GM23338 (cell line): ENCODE data around the gene HAT1. TPM values are rescaled to one million over a fixed set of nuclear protein-coding genes. Genes with fewer than 3 reads are reported as not detected.

Experiments used
- ATAC-seq: fragments of 200-7000 bp; cut with Tn5 transposase; 3 replicates; pipeline ENCODE4 v1.9.1; 2020
- DNase-seq: peaks from one replicate; pipeline ENCODE4 v3.0.0-alpha.2; 2015; ENCODE audit warnings: low spot score
- H2AFZ ChIP-seq: fragments of 200-600 bp; sonication (generic); 2 replicates; pipeline ENCODE4 v1.8.0; 2016; ENCODE audit warnings: antibody characterized with exemption, mild to moderate bottlenecking, moderate library complexity
- H3F3A ChIP-seq: fragments of 200-600 bp; sonication (generic); replicated peaks from 2 replicates; pipeline ENCODE4 v1.8.0; 2017; ENCODE audit warnings: antibody characterized with exemption, mixed run types, low read depth
- H3K27ac ChIP-seq: fragments of 200-600 bp; sonication (generic); 2 replicates; pipeline ENCODE4 v1.6.1; 2016; ENCODE audit warnings: low read depth
- H3K27me3 ChIP-seq: fragments of 200-600 bp; sonication (generic); 2 replicates; pipeline ENCODE4 v1.8.0; 2016; ENCODE audit warnings: mild to moderate bottlenecking, mixed run types, moderate library complexity; ENCODE audit not compliant: insufficient read depth
- H3K36me3 ChIP-seq: fragments of 200-600 bp; sonication (generic); 2 replicates; pipeline ENCODE4 v1.8.0; 2016; ENCODE audit warnings: mild to moderate bottlenecking; ENCODE audit not compliant: insufficient read depth
- H3K4me1 ChIP-seq: fragments of 200-600 bp; sonication (generic); 2 replicates; pipeline ENCODE4 v1.8.0; 2016; ENCODE audit warnings: mild to moderate bottlenecking, moderate library complexity; ENCODE audit not compliant: insufficient read depth
- H3K4me2 ChIP-seq: fragments of 200-600 bp; sonication (generic); 2 replicates; pipeline ENCODE4 v1.7.1; 2017; ENCODE audit warnings: mixed run types
- H3K4me3 ChIP-seq: fragments of 200-600 bp; sonication (generic); 2 replicates; pipeline ENCODE4 v1.6.1; 2016; ENCODE audit warnings: mixed run types
- H3K79me2 ChIP-seq: fragments of 200-600 bp; sonication (generic); replicated peaks from 2 replicates; pipeline ENCODE4 v1.8.0; 2017; ENCODE audit warnings: mild to moderate bottlenecking; ENCODE audit not compliant: insufficient read depth
- H3K9me2 ChIP-seq: fragments of 200-600 bp; sonication (generic); 2 replicates; pipeline ENCODE4 v1.8.0; 2017; ENCODE audit not compliant: insufficient read depth
- H4K20me1 ChIP-seq: fragments of 200-600 bp; sonication (generic); replicated peaks from 2 replicates; pipeline ENCODE4 v1.8.0; 2017; ENCODE audit warnings: mild to moderate bottlenecking; ENCODE audit not compliant: insufficient read depth
- H3K27ac Mint-ChIP-seq: 2 replicates; pipeline ENCODE4 v1.8.0; 2020; ENCODE audit warnings: inconsistent platforms, mild to moderate bottlenecking, moderate library complexity, mixed read lengths
- H3K27me3 Mint-ChIP-seq: 3 replicates; pipeline ENCODE4 v1.8.0; 2022; ENCODE audit warnings: low read depth, mild to moderate bottlenecking, moderate library complexity, mixed read lengths, inconsistent platforms; ENCODE audit not compliant: insufficient read depth, poor library complexity
- H3K36me3 Mint-ChIP-seq: 3 replicates; pipeline ENCODE4 v1.8.0; 2021; ENCODE audit warnings: low read depth, mild to moderate bottlenecking, inconsistent platforms, moderate library complexity, mixed read lengths
- H3K4me1 Mint-ChIP-seq: 3 replicates; pipeline ENCODE4 v1.8.0; 2020; ENCODE audit warnings: mild to moderate bottlenecking, inconsistent platforms, mixed read lengths
- H3K4me3 Mint-ChIP-seq: 3 replicates; pipeline ENCODE4 v1.8.0; 2021; ENCODE audit warnings: moderate library complexity, mild to moderate bottlenecking, inconsistent platforms, mixed read lengths
- H3K9me3 Mint-ChIP-seq: 3 replicates; pipeline ENCODE4 v1.8.0; 2020; ENCODE audit warnings: moderate library complexity, mild to moderate bottlenecking, inconsistent platforms, mixed read lengths
- CREB1 ChIP-seq: fragments of 250-450 bp; sonication (Bioruptor Pico); IDR thresholded peaks from 2 replicates; pipeline ENCODE4 v1.5.0; 2020; ENCODE audit warnings: low read depth, mild to moderate bottlenecking, moderate library complexity
- EZH2 ChIP-seq: fragments of 200-600 bp; sonication (generic); IDR thresholded peaks from one replicate; pipeline ENCODE4 v1.8.0; 2017; ENCODE audit warnings: antibody characterized with exemption, mild to moderate bottlenecking, low read depth; ENCODE audit not compliant: unreplicated experiment
- JUNB ChIP-seq: IDR thresholded peaks from one replicate; pipeline ENCODE4 v1.6.1; 2016; ENCODE audit warnings: antibody characterized with exemption; ENCODE audit not compliant: unreplicated experiment
- NANOG ChIP-seq: IDR thresholded peaks from 2 replicates; pipeline ENCODE4 v1.6.1; 2016; ENCODE audit warnings: antibody characterized with exemption, borderline replicate concordance
- STAT1 ChIP-seq: IDR thresholded peaks from one replicate; pipeline ENCODE4 v1.6.1; 2016; ENCODE audit warnings: antibody characterized with exemption; ENCODE audit not compliant: unreplicated experiment
- polyA plus RNA-seq: library from polyadenylated mRNA; unstranded; fragments of >200 nt; fragmentation: Nextera tagmentation; extraction: Ambion mirVana; gene quantifications from 2 replicates; pipeline ENCODE4 v1.2.1, GENCODE V29; 2016
- total RNA-seq: library from RNA; depleted of rRNA; stranded (reverse); fragments of >200 nt; shearing (Covaris generic); gene quantifications from 2 replicates; pipeline ENCODE4 v1.2.3, GENCODE V29; 2014
- TF ChIP-seq, protein P1 (sequence below): fragments of 250-450 bp; sonication (Bioruptor Pico); IDR thresholded peaks from 2 replicates; pipeline ENCODE4 v1.5.0; 2020; ENCODE audit warnings: mild to moderate bottlenecking, moderate library complexity
- TF ChIP-seq, protein P2 (sequence below): IDR thresholded peaks from 2 replicates; pipeline ENCODE4 v1.6.1; 2016; ENCODE audit warnings: antibody characterized with exemption

The HAT1 gene
- total and polyA plus RNA-seq, 2 experiments from 2014 or later = 67.2 to 67.5 TPM

DNA sequence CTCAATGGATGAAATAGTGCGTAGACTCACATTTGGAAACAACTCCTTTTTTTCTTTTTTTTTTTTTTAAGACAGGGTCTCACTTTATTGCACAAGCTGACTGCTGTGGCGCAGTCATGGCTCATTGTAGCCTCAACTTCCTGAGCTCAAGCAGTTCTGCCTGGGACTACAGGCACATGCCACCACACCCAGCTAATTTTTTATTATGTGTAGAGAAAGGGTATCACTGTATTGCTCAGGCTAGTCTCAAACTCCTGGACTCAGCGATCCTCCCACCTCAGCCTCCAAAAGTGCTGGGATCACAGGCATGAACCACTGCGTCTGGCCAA lies 17.4 kb downstream of the HAT1 start:
- H3F3A ChIP-seq = no peaks in the 10 kb centered on the region
- ATAC-seq = no peak
- no peaks in the 10 kb centered on the region for H3K4me1 Mint-ChIP-seq
- no peak overlapping the region for H3K4me3 ChIP-seq
- H3K4me2 ChIP-seq = no peak overlapping the region
- no peaks in the 10 kb centered on the region for H3K9me2 ChIP-seq
- 0 out of 2 replicates have a peak, but pooled peaks cover 3% of the 10 kb centered on the region for H3K36me3 ChIP-seq
- no peaks in the 10 kb centered on the region for H3K4me1 ChIP-seq
- no peak overlapping the region for H3K27ac ChIP-seq
- no peaks in the 10 kb centered on the region for H3K27me3 ChIP-seq
- peaks cover 90% of the 10 kb centered on the region for H3K79me2 ChIP-seq
- no peak overlapping the region for H3K4me3 Mint-ChIP-seq
- H3K27me3 Mint-ChIP-seq = no peaks in the 10 kb centered on the region
- peaks cover 19% of the 10 kb centered on the region for H3K9me3 Mint-ChIP-seq
- H4K20me1 ChIP-seq = peaks cover 24% of the 10 kb centered on the region
- H3K27ac Mint-ChIP-seq = no peak overlapping the region
- DNase-seq = no peak
- no peak for TF ChIP-seq JUNB
- TF ChIP-seq CREB1 (CRISPR knock-in tag) = no peak
- TF ChIP-seq, protein P1, sequence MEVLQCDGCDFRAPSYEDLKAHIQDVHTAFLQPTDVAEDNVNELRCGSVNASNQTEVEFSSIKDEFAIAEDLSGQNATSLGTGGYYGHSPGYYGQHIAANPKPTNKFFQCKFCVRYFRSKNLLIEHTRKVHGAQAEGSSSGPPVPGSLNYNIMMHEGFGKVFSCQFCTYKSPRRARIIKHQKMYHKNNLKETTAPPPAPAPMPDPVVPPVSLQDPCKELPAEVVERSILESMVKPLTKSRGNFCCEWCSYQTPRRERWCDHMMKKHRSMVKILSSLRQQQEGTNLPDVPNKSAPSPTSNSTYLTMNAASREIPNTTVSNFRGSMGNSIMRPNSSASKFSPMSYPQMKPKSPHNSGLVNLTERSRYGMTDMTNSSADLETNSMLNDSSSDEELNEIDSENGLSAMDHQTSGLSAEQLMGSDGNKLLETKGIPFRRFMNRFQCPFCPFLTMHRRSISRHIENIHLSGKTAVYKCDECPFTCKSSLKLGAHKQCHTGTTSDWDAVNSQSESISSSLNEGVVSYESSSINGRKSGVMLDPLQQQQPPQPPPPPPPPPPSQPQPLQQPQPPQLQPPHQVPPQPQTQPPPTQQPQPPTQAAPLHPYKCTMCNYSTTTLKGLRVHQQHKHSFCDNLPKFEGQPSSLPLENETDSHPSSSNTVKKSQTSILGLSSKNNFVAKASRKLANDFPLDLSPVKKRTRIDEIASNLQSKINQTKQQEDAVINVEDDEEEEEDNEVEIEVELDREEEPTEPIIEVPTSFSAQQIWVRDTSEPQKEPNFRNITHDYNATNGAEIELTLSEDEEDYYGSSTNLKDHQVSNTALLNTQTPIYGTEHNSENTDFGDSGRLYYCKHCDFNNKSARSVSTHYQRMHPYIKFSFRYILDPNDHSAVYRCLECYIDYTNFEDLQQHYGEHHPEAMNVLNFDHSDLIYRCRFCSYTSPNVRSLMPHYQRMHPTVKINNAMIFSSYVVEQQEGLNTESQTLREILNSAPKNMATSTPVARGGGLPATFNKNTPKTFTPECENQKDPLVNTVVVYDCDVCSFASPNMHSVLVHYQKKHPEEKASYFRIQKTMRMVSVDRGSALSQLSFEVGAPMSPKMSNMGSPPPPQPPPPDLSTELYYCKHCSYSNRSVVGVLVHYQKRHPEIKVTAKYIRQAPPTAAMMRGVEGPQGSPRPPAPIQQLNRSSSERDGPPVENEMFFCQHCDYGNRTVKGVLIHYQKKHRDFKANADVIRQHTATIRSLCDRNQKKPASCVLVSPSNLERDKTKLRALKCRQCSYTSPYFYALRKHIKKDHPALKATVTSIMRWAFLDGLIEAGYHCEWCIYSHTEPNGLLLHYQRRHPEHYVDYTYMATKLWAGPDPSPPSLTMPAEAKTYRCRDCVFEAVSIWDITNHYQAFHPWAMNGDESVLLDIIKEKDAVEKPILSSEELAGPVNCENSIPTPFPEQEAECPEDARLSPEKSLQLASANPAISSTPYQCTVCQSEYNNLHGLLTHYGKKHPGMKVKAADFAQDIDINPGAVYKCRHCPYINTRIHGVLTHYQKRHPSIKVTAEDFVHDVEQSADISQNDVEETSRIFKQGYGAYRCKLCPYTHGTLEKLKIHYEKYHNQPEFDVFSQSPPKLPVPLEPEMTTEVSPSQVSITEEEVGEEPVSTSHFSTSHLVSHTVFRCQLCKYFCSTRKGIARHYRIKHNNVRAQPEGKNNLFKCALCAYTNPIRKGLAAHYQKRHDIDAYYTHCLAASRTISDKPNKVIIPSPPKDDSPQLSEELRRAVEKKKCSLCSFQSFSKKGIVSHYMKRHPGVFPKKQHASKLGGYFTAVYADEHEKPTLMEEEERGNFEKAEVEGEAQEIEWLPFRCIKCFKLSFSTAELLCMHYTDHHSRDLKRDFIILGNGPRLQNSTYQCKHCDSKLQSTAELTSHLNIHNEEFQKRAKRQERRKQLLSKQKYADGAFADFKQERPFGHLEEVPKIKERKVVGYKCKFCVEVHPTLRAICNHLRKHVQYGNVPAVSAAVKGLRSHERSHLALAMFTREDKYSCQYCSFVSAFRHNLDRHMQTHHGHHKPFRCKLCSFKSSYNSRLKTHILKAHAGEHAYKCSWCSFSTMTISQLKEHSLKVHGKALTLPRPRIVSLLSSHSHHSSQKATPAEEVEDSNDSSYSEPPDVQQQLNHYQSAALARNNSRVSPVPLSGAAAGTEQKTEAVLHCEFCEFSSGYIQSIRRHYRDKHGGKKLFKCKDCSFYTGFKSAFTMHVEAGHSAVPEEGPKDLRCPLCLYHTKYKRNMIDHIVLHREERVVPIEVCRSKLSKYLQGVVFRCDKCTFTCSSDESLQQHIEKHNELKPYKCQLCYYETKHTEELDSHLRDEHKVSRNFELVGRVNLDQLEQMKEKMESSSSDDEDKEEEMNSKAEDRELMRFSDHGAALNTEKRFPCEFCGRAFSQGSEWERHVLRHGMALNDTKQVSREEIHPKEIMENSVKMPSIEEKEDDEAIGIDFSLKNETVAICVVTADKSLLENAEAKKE (CRISPR knock-in tag) = no peak
- TF ChIP-seq, protein P2, sequence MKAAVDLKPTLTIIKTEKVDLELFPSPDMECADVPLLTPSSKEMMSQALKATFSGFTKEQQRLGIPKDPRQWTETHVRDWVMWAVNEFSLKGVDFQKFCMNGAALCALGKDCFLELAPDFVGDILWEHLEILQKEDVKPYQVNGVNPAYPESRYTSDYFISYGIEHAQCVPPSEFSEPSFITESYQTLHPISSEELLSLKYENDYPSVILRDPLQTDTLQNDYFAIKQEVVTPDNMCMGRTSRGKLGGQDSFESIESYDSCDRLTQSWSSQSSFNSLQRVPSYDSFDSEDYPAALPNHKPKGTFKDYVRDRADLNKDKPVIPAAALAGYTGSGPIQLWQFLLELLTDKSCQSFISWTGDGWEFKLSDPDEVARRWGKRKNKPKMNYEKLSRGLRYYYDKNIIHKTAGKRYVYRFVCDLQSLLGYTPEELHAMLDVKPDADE = no peak
- no peak for TF ChIP-seq STAT1
- no peak for TF ChIP-seq EZH2
- TF ChIP-seq NANOG = no peak
- H2AFZ ChIP-seq = no peak overlapping the region
- peaks cover 37% of the 10 kb centered on the region for H3K36me3 Mint-ChIP-seq
